Activated T-cell treated with anti-CD3 and anti-CD28 coated beads for 1 hour (primary cell): ENCODE results near the gene MZB1.
A peak's percentile ranks its signal among the peaks of the same experiment; 100 is the strongest.
"Not testable (repeated sequence)": the region's sequence is repeated elsewhere in the genome, so short reads cannot be mapped to it uniquely, and the experiment has no call there.

Experiments
- DNase-seq: peaks from one replicate; pipeline ENCODE4 v3.0.0-alpha.2; 2020; ENCODE audit warnings: low read depth

The MZB1 gene

DNA sequence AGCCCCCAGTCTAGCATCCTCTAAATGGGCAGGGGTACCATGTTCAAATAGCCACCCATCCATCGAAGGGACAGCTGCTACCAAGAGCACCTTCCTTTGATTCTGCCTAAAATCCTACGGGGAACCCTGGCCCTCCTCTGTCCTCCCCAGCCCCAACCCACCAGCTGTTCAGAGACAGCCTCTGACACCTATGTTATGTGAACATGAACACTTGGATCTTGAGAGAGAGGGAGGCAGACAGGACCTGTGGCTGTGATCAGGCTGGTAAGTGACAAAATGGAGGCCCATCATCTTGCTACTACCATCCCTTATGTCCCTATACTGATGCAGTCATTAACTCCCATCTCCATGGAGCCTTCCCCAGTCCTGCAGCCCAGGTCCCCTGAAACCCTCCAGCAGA lies 14.8 kb downstream of the MZB1 start:
- DNase-seq: no peak

DNA sequence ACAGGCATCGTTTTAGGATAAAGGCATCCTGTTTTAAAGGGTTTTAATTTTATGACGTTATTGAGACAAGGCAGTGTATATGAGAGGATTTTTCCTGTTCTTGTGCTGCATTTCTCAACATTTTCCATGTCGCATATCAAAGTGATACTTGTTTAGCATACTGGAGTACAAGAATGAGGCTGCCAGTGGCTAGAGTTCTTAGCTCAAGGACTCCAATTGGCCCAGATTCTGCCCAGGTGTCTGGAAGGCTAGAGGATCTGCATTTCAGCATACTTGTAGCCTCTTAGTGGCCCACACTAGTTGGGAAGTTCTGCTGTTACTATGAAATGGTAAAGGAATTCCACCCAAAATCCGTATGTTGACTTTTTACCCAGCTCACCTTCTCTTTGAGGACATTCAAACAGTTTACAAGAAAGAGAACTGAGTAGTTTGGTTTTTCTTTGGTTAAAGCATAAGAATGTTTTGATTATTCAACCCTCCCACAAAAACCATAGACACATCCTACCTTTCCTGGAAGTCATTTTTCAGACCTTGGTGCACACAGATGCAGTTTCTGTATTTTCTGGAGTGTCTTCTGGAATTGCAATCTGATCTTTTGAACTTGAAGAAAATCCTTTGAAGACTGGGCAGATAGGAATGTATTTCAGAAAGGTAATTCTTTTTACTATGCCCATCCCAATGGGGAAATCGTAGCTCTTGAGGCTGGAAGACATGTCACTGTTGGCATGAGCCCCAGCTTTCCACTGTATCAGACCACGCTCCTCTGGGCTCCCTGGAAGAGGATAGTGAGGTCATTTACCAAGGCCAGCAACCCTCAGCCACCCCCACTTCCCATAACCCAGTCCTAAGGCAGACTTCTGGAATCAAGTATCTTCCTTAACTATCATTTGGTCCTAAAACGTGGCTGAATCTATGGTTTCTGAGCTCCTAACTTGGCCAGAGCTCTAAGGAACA lies 18.0 kb downstream of the MZB1 start:
- no peak for DNase-seq

DNA sequence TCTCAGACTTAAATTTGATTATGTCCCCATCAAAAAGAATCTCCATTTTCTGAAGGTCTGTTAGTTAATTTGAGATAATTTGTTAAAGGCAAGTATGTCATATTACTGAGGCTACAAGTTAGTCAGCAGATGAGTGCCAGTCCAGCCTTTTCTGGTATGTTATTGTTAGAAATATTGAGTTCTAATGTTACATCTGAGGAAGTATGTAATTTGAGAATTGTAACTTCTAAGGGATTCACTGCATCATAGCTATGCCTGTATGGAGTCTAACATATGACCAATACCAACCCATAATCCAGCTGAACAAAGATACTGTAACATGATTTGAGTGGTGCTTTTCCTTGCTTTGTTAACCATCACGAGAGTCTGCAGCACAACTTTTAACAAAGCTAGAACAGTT lies 20.5 kb downstream of the MZB1 start:
- DNase-seq: no peak

GRCh38 chr5:139368613-139369012 lies 21.1 kb downstream of the MZB1 start:
- DNase-seq: no peak

- DNase-seq: no peak
These were observed 25.2 kb downstream of the MZB1 start for GRCh38 chr5:139364466-139364865.

DNA sequence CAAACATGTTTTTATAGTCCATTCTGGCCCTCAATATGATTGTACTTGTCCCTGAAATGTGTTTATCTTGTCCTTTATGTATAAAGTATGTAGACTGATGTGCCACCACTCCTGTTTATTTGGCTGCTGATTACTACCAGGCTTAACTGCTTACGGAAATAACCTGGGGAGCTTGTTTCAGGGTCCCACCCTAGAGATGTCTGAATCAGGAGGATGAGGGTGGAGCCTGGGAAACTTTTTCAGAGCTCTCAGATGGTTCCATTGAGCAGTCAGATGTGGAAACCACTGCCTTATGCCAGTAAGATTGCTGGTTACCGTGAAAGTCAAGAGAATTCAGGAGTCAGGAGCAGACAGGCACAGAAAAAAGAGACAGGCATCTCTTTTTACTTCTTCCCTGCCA lies 25.8 kb downstream of the MZB1 start:
- no peak for DNase-seq

DNA sequence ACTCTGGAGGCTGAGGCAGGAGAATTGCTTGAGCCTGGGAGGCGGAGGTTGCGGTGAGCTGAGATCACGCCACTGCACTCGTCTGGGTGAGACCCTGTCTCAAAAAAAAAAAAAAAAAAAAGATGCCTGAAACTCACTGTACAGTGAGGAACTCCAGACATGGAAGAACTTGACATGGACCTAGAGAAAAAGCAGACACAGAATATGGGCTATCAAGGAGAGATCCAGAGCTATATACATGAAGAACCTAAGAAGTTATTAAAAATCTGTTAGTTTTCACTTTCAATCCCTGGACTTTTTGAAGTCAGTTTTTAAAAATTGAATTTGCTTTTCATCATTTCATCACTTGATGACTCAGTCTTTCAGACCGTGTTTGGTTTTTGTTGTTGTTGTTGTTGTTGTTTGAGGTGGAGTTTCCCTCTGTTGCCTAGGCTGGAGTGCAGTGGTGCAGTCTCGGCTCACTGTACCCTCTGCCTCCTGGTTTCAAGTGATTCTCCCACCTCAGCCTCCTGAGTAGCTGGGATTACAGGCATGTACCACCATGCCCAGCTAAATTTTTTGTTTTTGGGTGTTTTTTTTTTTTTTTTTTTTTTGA lies 27.8 kb downstream of the MZB1 start:
- no peak for DNase-seq

- no peak for DNase-seq
These were observed 29.3 kb downstream of the MZB1 start for GRCh38 chr5:139360384-139360783.

- DNase-seq: no peak
These were observed 31.6 kb downstream of the MZB1 start for GRCh38 chr5:139358064-139358463.

DNA sequence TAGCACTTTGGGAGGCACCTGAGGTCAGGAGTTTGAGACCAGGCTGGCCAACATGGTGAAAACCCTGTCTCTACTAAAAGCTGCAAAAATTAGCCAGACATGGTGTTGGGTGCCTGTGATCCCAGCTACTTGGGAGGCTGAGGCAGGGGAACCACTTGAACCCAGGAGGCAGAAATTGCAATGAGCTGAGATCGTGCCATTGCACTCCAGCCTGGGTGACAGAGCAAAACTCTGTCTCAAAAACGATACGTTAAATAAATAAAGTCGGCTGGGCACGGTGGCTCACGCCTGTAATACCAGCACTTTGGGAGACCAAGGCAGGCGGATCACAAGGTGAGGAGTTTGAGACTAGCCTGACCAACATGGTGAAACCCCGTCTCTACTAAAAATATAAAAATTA lies 33.8 kb downstream of the MZB1 start:
- DNase-seq: not testable (repeated sequence)

DNA sequence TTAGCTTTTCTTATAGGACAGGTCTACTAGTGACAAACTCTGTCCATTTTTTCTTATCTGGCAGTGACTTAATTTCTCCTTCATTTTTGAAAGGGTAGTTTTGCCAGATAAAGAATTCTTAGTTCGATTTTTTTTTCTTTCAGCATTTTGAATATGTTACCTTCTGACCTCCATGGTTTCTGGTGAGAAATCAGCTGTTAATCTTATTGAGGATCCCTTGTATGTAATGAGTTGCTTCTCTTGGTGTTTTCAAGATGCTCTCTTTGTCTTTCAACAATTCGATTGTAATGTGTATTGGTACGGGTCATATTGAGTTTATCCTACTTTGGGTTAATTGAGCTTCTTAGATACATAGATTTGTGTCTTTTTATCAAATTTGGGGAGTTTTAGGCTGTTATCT lies 35.5 kb downstream of the MZB1 start:
- no peak for DNase-seq

DNA sequence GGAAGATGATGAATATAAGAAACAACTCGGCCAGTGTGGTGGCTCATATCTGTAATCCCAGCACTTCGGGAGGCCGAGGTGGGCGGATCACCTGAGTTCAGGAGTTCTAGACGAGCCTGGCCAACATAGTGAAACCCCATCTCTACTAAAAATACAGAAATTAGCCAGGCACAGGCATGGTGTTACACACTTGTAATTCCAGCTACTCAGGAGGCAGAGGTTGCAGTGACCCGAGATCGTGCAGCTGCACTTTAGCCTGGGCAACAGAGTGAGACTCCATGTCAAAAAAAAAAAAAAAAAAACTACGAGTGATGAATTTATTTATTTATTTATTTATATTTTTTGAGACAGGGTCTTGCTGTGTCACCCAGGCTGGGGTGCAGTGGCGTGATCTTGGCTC lies 41.9 kb downstream of the MZB1 start:
- DNase-seq: not testable (repeated sequence)

DNA sequence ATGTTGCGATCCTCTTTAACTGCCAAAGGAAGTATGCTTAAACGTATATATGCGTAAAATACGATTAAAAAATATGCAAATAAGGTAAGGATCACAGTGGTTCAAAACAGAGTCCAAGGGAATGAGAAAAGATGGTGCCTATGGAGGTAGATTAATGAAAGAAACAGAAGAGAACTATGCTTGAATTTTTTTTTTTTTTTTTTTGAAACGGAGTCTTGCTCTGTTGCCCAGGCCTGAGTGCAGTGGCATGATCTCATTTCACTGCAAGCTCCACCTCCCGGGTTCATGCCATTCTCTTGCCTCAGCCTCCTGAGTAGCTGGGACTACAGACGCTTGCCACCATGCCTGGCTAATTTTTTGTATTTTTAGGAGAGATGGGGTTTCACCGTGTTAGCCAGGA lies 44.3 kb downstream of the MZB1 start:
- DNase-seq: not testable (repeated sequence)

GRCh38 chr5:139344177-139344576 lies 45.5 kb downstream of the MZB1 start:
- DNase-seq: no peak

DNA sequence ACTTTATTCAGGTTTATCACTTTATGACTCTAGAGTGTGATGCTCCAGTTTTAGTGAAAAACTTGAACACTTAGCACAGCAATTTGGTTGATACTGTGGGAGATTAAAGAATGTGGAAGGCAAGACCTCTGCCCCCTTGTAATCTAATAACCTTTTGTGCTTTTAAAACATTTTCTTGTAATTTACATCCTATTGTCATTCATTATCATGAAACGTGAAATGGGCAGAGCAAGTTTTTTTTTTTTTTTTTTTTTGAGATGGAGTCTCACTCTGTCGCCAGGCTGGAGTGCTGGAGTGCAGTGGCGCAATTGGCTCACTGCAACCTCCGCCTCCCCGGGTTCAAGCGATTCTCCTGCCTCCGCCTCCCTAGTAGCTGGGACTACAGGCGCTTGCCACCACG lies 46.2 kb downstream of the MZB1 start:
- DNase-seq: no peak

DNA sequence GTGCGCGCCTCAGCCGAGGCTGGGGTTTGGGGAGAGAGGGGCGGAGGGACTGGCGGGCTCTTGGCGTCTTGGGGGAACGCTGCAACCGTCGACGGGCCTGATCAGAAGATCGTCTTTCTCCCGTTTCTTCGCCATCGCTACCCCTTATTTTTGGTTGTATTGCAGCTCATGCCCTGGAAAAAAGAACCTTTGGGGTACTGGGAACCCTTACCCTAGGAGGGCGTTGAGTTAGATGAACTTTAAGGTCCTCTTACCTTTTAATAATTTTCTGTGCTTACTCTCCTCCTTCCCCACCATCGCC lies 47.3 kb downstream of the MZB1 start:
- peak; percentile 67 for DNase-seq

GRCh38 chr5:139341689-139342422 lies 47.9 kb downstream of the MZB1 start, which contains the start of gene PAIP2:
PAIP2 (plus strand) TSS chr5:139341854; CDS start chr5:139363785, 21,931 bp downstream.
- peak; percentile 96 for DNase-seq

DNA sequence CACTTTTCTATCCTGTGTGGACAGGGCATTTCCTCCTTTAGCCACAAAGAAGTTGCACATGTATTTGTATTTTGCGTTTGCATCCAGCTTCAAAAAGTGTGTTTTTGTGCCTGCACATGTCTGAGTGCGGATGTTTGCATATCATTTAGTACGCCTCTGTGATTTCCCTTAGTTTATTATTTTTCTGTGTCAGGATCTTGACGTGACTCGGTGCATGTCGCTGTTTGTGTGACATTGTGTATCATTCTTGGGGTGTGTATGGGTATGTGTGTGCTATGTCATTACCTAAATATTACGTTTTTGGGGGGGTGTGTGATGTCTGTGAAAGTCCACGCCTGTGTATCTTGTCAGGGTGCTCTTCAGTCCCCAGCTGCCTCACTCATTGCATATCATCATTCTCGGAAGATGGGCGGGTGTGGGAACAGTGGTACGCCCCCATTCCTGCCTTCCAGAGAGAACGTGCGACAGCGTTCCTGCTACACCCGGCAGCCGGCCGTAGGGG lies 48.5 kb downstream of the MZB1 start:
- DNase-seq: no peak

DNA sequence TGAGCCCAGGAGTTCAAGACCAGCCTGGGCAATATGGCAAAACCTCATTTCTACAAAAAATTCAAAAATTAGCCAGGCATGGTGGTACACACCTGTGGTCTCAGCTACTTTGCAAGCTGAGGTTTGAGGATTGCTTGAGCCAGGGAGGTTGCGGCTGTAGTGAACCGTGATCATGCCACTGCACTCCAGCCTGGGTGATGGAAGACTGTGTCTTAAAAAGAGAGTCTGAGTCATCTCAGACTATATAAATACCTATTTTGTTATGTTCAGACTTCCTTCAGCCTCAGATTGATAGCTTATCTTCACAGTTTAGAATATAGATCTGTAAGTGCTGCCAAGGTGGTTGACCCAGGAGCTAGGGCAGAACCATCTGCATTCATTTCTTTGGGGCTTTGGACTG lies 49.7 kb downstream of the MZB1 start:
- no peak for DNase-seq
